GM18858 (cell line): ENCODE data around the gene CLEC18A.
"Not testable (repeated sequence)": the region's sequence is repeated elsewhere in the genome, so short reads cannot be mapped to it uniquely, and the experiment has no call there.

Source experiments
- ATAC-seq: cut with Tn5 transposase; IDR thresholded peaks from one replicate; pipeline ENCODE4 v1.9.1; 2021; ENCODE audit not compliant: unreplicated experiment

CLEC18A gene

GRCh38 chr16:69951672-69952031 lies 518 bp downstream of the CLEC18A start:
- not testable (repeated sequence) for ATAC-seq

- not testable (repeated sequence) for ATAC-seq
Observed at GRCh38 chr16:69952116-69952515, 982 bp downstream of the CLEC18A start.

- ATAC-seq, result not testable (repeated sequence)
Observed at GRCh38 chr16:69952572-69953355, 1.6 kb downstream of the CLEC18A start.

GRCh38 chr16:69954241-69954640 lies 3.1 kb downstream of the CLEC18A start:
- ATAC-seq, result not testable (repeated sequence)

GRCh38 chr16:69963312-69963711 lies 12.2 kb downstream of the CLEC18A start:
- ATAC-seq, result not testable (repeated sequence)

GRCh38 chr16:69964960-69965660 lies 14.0 kb downstream of the CLEC18A start:
- not testable (repeated sequence) for ATAC-seq

GRCh38 chr16:69965661-69966054 lies 14.5 kb downstream of the CLEC18A start:
- not testable (repeated sequence) for ATAC-seq

GRCh38 chr16:69967688-69968087 lies 16.6 kb downstream of the CLEC18A start:
- not testable (repeated sequence) for ATAC-seq

GRCh38 chr16:69968125-69968524 lies 17.0 kb downstream of the CLEC18A start:
- ATAC-seq, result not testable (repeated sequence)

- not testable (repeated sequence) for ATAC-seq
Observed at GRCh38 chr16:69969657-69970056, 18.5 kb downstream of the CLEC18A start.

GRCh38 chr16:69972120-69972519 lies 21.0 kb downstream of the CLEC18A start:
- not testable (repeated sequence) for ATAC-seq

- not testable (repeated sequence) for ATAC-seq
Observed at GRCh38 chr16:69972935-69973334, 21.8 kb downstream of the CLEC18A start.

GRCh38 chr16:69985196-69985595 lies 34.1 kb downstream of the CLEC18A start:
- ATAC-seq, result not testable (repeated sequence)

GRCh38 chr16:69997956-69998355 lies 46.8 kb downstream of the CLEC18A start:
- not testable (repeated sequence) for ATAC-seq

GRCh38 chr16:69999801-70000200 lies 48.7 kb downstream of the CLEC18A start:
- not testable (repeated sequence) for ATAC-seq

- not testable (repeated sequence) for ATAC-seq
Observed at GRCh38 chr16:70003511-70003910, 52.4 kb downstream of the CLEC18A start.

- not testable (repeated sequence) for ATAC-seq
Observed at GRCh38 chr16:70008604-70009003, 57.5 kb downstream of the CLEC18A start.

GRCh38 chr16:70010615-70011014 lies 59.5 kb downstream of the CLEC18A start:
- not testable (repeated sequence) for ATAC-seq

GRCh38 chr16:70011120-70011519 lies 60.0 kb downstream of the CLEC18A start:
- ATAC-seq, result not testable (repeated sequence)

GRCh38 chr16:70012354-70012753 lies 61.2 kb downstream of the CLEC18A start:
- ATAC-seq, result not testable (repeated sequence)

- not testable (repeated sequence) for ATAC-seq
Observed at GRCh38 chr16:70012951-70013350, 61.8 kb downstream of the CLEC18A start.
